GM18951 (cell line): ENCODE data around the gene COL9A3.

ENCODE experiments used
- POLR2A ChIP-seq: IDR thresholded peaks from 4 replicates; pipeline ENCODE4 v1.6.1; 2011; ENCODE audit warnings: mild to moderate bottlenecking; ENCODE audit not compliant: insufficient read length, insufficient read depth; ENCODE audit errors: extremely low read depth
- in situ Hi-C: fragments of 300-500 bp; cut with MboI; formaldehyde crosslinking; loops from one replicate; pipeline ENCODE4 v1.12.0; 2022; ENCODE audit warnings: low sequenced_read_pairs, mixed read lengths, inconsistent platforms; ENCODE audit not compliant: unreplicated experiment

The COL9A3 gene

DNA sequence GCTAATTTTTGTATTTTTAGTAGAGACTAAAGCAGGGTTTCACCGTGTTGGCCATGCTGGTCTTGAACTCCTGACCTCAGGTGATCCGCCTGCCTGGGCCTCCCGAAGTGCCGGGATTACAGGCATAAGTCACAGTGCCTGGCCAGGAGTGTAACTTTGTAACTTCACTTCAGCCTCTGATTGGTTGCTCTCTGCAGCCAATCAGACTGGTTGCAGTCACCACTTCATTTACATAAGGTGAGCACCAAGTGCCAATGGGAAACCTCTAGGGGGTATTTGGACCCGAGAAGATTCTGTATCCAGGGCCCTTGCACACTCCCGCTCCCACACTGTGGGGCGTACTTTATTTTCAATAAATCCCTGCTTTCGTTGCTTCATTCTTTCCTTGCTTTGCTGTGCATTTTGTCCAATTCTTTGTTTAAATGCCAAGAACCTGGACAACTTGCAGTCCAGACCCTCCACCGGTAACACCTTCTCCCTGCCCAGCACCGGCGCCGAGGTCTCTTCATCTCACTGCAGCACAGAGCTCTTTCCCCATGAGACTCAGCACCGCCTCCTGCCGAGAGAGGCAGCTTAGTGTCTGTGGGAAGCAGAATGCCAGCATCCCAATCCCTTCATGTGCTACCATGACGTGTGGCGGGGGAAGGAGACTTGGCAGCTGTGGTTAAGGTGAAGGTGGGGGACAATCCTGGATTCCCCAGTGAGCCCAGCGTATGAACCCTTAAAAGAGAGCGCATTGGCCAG lies 34.5 kb upstream of the COL9A3 start:
- in situ Hi-C loops = loop anchor here (25.0 kb wide), 1 partner anchor 120 kb away; no protein-coding TSS in a partner anchor
- no peak for TF ChIP-seq POLR2A

DNA sequence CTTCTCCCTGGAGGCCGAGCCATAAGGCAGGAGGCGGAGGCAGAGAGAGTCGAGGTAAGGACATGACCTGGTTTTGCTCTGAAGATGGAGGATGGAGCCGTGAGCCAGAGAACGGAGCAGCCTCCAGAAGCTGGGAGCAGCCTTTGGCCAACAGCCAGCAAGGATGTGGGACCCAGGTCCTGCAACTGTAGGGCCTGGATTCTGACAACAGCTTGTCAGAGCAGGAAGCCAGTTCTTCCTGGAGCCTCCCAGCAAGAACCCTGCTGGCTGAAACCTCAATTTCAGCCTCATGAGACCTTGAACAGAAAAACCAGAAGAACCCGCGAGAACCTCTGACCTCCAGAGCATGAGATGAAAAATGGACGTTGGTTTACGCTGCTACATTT lies 34.0 kb upstream of the COL9A3 start:
- in situ Hi-C loops = loop anchor here (25.0 kb wide), 1 partner anchor 121 kb away; no protein-coding TSS in a partner anchor
- TF ChIP-seq POLR2A = no peak

DNA sequence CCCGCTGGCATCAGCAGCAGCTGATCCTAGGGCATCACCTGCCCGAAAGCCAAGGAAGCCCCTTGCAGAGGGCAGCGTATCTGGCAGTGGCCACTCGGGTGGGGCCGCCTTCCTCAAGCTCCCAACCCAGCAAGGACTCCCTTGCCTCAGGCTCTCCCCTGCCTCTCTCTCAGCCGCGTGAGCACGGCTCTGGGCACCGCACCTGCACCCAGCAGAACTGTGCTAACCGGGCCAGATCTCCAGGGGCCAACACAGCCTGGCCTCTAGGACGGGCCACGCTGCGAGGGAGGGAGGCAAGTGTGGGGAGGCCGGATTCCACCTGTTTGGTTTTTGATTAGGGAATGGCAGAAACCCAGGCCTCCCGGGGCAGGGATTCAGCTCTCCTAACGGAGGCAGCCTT lies 32.4 kb upstream of the COL9A3 start:
- no peak for TF ChIP-seq POLR2A
- in situ Hi-C loops = loop anchor here (25.0 kb wide), 1 partner anchor 122 kb away; no protein-coding TSS in a partner anchor

DNA sequence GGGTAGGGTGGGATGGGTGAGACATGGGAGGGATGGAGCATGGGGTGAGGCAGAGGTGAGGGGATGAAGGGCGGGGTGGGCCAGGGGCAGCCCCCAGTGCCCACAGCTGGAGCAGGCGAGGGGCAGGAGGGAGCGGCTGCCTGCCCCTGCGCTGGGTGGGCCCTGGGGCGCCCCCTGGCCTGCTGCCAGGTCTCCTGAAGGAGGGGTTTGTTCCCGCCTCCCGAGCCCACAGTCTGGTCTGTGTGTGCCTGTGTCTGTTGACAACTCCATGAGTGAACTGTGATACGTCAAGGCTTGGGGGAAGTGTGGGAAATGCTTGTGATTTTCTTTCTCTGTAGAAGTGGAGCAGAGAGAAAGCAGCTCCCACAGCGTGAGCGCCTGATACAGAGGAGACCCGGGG lies 31.5 kb upstream of the COL9A3 start:
- in situ Hi-C loops = loop anchor here (25.0 kb wide), 1 partner anchor 123 kb away; no protein-coding TSS in a partner anchor

DNA sequence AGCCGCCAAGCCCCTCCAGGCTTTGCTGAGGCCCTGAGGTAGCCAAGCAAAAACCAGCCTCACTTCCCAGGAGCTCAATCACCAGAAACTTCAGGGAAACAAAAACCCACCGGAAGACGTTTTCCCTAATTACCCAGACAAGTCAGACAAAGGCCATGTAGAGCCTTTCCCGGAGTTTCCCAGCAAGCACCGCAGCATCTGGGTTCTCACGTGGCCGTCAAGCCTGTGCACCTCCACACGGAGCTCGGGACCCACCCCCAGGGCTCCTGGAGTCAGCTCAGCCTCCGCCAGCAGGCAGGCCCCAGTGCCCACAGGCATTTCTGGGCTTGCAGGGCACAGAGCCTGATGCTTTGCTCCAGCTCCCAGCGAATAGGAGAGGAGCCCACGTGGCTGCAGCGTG lies 30.7 kb upstream of the COL9A3 start:
- TF ChIP-seq POLR2A = no peak
- in situ Hi-C loops = loop anchor here (25.0 kb wide), 1 partner anchor 124 kb away; no protein-coding TSS in a partner anchor

More for the DNA sequence above, 31.5 kb upstream of the COL9A3 start:
- TF ChIP-seq POLR2A = no peak

DNA sequence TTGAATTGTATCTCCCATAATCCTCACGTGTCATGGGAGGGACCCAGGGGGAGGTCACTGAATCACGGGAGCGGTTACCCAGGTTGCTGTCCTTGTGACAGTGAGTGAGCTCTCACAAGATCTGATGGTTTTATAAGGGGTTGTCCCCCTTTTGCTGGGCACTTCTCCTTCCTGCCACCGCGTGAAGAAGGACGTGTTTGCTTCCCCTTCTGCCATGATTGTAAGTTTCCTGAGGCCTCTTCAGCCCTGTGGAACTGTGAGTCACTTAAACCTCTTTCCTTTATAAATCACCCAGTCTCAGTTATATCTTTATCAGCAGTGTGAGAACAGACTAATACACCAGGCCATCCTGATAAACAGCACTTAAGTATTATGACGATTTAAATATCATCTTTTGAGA lies 29.5 kb upstream of the COL9A3 start:
- in situ Hi-C loops = loop anchor here (25.0 kb wide), 1 partner anchor 125 kb away; no protein-coding TSS in a partner anchor

DNA sequence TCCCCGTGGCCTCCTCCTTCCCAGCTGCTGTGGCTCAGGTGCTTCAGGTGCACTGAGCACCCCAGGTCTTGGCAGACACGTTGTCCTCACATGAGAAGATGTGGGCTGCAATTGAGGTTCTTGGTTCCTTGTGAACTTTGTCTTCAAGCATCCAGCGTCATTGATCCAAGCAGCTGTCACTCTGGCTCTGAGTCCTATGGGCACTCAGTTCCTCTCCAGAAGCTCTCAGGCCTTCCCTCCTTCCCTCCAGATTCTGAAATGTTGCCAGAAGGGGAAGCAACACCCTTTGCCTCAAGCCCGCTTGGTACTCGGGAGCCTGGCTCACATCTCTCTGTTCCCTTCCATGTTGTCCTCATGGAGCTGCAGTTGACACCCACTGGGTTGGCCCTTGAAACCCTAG lies 29.0 kb upstream of the COL9A3 start:
- in situ Hi-C loops = loop anchor here (25.0 kb wide), 1 partner anchor 126 kb away; no protein-coding TSS in a partner anchor
- no peak for TF ChIP-seq POLR2A

More for the DNA sequence above, 29.5 kb upstream of the COL9A3 start:
- no peak for TF ChIP-seq POLR2A

DNA sequence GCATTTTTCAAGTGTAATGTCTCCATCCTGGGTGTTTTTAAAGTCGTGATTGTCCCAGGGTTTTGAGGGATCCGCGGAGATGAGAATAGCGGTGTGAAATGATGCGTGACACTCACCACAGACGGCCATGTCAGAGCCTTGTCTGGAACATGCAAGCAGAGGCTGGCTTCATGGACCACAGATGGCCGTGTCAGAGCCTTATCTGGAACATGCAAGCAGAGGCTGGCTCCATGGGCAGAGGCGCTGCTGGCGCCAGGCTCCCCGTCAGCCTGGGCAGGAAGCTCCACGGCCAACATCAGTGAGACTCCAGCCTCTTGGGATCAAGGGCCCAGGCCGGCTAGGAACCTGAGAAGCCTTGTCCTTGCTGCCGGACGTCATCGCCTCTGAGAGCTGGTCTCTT lies 28.2 kb upstream of the COL9A3 start:
- TF ChIP-seq POLR2A = no peak
- in situ Hi-C loops = loop anchor here (25.0 kb wide), 1 partner anchor 126 kb away; no protein-coding TSS in a partner anchor

DNA sequence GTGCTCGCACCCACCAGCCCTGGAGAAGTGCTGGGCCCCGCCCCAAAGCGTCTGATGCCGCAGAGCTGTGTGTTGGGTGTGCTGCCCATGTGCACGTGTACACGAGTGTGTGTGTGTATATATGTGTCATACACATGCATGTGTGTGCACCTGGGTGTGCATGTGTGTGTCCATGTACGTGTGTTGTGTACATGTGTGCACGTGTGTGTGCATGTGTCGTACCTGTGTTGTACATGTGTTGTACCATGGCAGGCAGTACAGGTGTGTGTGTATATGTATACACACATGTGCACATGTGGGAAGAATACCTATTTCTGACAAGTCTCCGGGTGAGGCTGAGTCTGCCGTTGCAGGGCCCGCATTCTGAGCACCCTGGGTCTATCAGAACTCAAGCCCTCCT lies 26.8 kb upstream of the COL9A3 start:
- TF ChIP-seq POLR2A = no peak
- in situ Hi-C loops = loop anchor here (25.0 kb wide), 1 partner anchor 128 kb away; no protein-coding TSS in a partner anchor

DNA sequence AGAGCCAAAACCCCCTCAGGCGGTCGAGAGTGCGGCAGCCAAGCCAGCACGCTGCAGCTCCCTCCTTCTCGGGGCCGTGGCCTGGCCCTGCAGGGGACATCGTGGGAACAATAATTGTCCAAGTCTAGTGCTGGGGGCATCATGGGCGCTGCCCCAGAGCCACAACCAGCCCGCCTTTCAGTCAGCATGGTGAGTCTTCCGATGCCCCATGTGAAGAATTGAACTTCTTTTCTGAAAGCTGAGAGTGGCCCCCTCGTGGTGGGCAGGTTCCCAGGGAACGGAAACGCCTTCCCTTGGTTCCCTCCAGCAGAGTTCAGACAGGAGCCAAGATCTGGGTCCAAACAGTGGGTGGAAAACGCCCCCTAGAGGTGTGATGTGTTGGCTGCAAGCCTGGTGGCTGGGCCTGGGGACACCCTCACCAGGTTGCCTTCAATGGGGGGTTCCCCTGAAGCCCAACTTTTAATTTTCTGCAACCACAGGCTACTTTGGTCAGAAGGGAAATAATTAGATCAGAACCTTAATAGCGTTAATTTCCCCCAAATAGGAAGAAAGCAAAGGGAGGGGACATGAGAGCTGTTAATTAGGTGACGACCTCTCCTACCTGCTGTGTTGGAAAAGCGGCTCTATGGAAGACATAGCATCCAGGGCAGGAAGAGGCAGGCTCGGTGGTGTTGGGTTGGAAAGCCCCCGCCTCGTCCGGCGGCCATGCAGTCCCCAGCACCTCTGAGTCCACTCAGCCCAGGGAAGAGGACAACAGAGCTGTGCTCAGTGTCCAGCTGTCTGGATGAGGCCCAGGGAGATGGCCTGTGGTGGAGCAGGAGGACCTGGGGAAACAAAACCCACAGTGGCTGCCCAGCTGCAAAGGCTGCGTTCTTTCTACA lies 25.3 kb upstream of the COL9A3 start:
- TF ChIP-seq POLR2A = no peak
- in situ Hi-C loops = loop anchor here (25.0 kb wide), 1 partner anchor 129 kb away; no protein-coding TSS in a partner anchor

DNA sequence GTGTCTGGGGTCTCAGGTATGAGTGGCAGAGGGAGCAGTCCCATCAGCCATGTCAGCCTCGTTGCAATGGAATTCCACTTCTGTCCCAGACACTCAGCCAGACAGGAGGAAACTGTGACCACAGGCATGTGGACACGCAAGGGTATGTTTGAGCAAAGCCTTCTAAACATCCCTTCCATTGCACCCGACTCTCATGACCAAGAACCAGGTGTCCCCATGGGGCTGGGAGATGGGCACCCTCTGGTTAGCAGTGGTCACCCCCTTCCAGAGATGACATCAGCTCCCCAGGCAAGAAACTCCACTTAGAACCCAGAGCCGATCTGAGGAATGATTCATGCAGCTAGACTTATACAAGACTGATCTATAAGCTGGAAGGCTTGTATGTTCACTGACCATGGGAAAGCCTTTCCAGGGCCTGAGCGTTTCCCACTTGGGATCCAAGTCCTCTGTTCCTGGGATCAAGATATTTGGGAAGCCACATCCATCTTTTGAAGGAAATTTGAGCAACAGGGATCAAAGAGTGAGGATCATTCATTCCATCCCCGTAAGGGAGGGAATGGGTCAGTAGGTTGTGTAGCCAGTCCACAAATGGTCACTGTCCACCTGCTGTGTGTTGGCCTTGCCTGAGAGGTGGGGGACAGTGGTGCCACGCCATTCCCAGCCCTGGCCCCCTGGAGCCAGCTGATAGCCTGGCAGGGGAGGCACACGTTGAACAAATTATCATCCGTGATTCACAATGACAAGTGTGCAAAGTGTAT lies 24.5 kb upstream of the COL9A3 start:
- no peak for TF ChIP-seq POLR2A
- in situ Hi-C loops = loop anchor here (25.0 kb wide), 1 partner anchor 130 kb away; no protein-coding TSS in a partner anchor

DNA sequence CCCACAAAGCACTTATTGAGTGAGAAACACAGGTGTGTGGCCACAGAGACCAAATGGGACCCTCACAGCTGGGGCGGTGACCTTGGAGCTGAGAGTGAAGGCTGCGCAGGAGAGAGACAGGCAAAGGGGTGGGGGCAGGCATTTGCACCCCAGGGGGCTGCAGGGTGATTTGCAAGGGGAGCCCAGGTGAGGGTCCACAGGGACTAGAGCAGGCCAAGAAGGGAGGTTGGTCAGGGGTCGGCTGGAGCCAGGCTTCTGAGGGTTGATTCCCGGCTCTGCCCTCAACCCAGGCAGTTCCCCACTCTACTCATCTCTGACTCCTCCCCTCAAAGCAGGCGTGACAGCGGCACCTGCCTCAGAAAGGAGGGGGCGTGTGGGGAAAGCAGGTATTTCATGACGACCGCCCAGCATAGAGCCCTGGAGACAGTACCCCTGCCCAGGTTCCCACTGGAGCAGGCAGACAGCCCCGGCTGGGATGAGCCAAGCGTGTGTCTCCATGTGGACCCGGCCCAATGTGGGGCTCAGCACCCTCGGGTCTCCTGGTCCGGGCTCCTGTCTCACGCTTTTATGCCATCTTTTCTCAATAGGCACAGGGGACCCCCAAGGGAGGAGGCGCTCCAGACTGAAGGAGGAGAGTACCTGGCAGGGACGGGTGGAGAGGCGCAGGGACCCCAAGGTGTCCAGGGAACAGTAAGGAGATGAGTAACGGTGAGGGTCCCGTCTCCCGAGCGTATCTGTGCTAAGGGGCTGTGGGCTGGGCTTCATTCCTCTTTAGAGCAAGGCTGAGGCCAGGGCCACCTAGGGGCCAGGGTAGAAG lies 23.7 kb upstream of the COL9A3 start:
- no peak for TF ChIP-seq POLR2A
- in situ Hi-C loops = loop anchor here (25.0 kb wide), 1 partner anchor 131 kb away; no protein-coding TSS in a partner anchor

DNA sequence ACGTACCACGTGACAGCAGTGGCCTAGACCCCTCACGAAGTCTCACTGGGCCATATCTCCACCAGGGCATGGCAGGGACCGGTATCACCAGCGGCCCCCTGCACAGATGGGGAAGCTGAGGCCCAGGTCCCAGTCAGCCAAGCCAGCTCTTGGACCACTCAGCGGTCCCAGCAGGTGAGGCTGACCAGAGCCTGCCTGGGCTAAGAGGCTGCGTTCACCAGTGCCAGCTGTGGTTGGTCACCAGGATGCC lies 23.2 kb upstream of the COL9A3 start:
- in situ Hi-C loops = loop anchor here (25.0 kb wide), 1 partner anchor 131 kb away; no protein-coding TSS in a partner anchor

More for the DNA sequence above, 23.2 kb upstream of the COL9A3 start:
- TF ChIP-seq POLR2A = no peak
